HepG2 (cell line): Measurements from ENCODE around the gene PEMT. TPM values are rescaled to one million over a fixed set of nuclear protein-coding genes. Genes with fewer than 3 reads are reported as not detected.

Experiments used
- CENPBD1 ChIP-seq: sonication (generic); formaldehyde crosslinking; IDR thresholded peaks from 2 replicates; pipeline ENCODE4 v1.8.0; 2022; ENCODE audit warnings: missing genetic modification reagents, low read depth, mild to moderate bottlenecking, borderline replicate concordance
- HOMEZ ChIP-seq: IDR thresholded peaks from 2 replicates; pipeline ENCODE4 v1.6.1; 2016; ENCODE audit warnings: low read depth
- NFE2L2 ChIP-seq: fragments of 150-350 bp; IDR thresholded peaks from 2 replicates; pipeline ENCODE4 v1.6.1; 2014; ENCODE audit warnings: low read length
- WIZ ChIP-seq: sonication (generic); formaldehyde crosslinking; IDR thresholded peaks from 2 replicates; pipeline ENCODE4 v1.5.1; 2020; ENCODE audit warnings: mild to moderate bottlenecking, missing genetic modification reagents
- ZBTB25 ChIP-seq: IDR thresholded peaks from 2 replicates; pipeline ENCODE4 v1.6.1; 2018; ENCODE audit warnings: missing genetic modification reagents
- ZNF17 ChIP-seq: sonication (generic); formaldehyde crosslinking; IDR thresholded peaks from 2 replicates; pipeline ENCODE4 v1.5.0; 2020; ENCODE audit warnings: mild to moderate bottlenecking, missing genetic modification reagents
- ZNF260 ChIP-seq: sonication (generic); formaldehyde crosslinking; IDR thresholded peaks from 2 replicates; pipeline ENCODE4 v1.4.0; 2020; ENCODE audit warnings: missing genetic modification reagents, low read depth, mild to moderate bottlenecking, borderline replicate concordance
- ZNF350 ChIP-seq: sonication (generic); formaldehyde crosslinking; IDR thresholded peaks from 2 replicates; pipeline ENCODE4 v1.4.0; 2020; ENCODE audit warnings: mild to moderate bottlenecking, low read depth, missing genetic modification reagents, borderline replicate concordance
- ZNF432 ChIP-seq: sonication (generic); formaldehyde crosslinking; IDR thresholded peaks from 2 replicates; pipeline ENCODE4 v1.5.0; 2020; ENCODE audit warnings: missing genetic modification reagents, mild to moderate bottlenecking, borderline replicate concordance
- ZNF615 ChIP-seq: sonication (generic); formaldehyde crosslinking; IDR thresholded peaks from 2 replicates; pipeline ENCODE4 v1.5.0; 2020; ENCODE audit warnings: mild to moderate bottlenecking, missing genetic modification reagents, borderline replicate concordance
- ZNF619 ChIP-seq: sonication (generic); formaldehyde crosslinking; IDR thresholded peaks from 2 replicates; pipeline ENCODE4 v1.4.0; 2020; ENCODE audit warnings: mild to moderate bottlenecking, missing genetic modification reagents
- ZNF687 ChIP-seq: sonication (generic); formaldehyde crosslinking; IDR thresholded peaks from 2 replicates; pipeline ENCODE4 v1.5.1; 2020; ENCODE audit warnings: mild to moderate bottlenecking, missing genetic modification reagents, moderate library complexity
- ZSCAN31 ChIP-seq: sonication (generic); formaldehyde crosslinking; IDR thresholded peaks from 2 replicates; pipeline ENCODE4 v1.5.0; 2020; ENCODE audit warnings: low read depth, mild to moderate bottlenecking, missing genetic modification reagents
- polyA plus RNA-seq, 8 experiments: library from polyadenylated mRNA; depleted of rRNA in 3 of 8; stranded (reverse) in 7 of 8; unstranded in 1 of 8; fragments of >200 nt; fragmentation: Illumina TruSeq in 4 of 8; extraction: Trizol in 4 of 8; gene quantifications; 2 replicates each; pipeline versions ENCODE4 v1.2.1 to v1.2.3, GENCODE V29; 2011 to 2016; ENCODE audit warnings: low read depth in 4 of 8, missing spikeins in 1 of 8, mixed read lengths in 1 of 8; ENCODE audit not compliant: insufficient read depth in 1 of 8
- total RNA-seq, 5 experiments: library from RNA; depleted of rRNA; stranded (reverse); fragments of >200 nt; fragmentation: Illumina TruSeq; extraction: Trizol; gene quantifications; 2 replicates each; pipeline ENCODE4 v1.2.3, GENCODE V29; 2016; ENCODE audit warnings: low read depth in 1 of 5

The PEMT gene
- total and polyA plus RNA-seq, 2 of the 13 experiments (the other 11 are each of a cell fraction or from before 2014, with no cell fraction given) = 31.7 to 43.6 TPM

GRCh38 chr17:17462048-17462824, 129.3 kb downstream of the PEMT start (continued):
- TF ChIP-seq ZNF687 (CRISPR knock-in tag) (peak; percentile 90), ZNF17 (CRISPR knock-in tag) (no peak), WIZ (CRISPR knock-in tag) (no peak), CENPBD1 (no peak), ZSCAN31 (CRISPR knock-in tag) (peak; percentile 33; the same call in 1 of the 2 replicates), HOMEZ (CRISPR knock-in tag) (0 out of 2 replicates have a peak, but pooled peaks have one; percentile 19), ZNF350 (CRISPR knock-in tag) (peak; percentile 28; the same call in 1 of the 2 replicates), ZBTB25 (CRISPR knock-in tag) (no peak), NFE2L2 (no peak), ZNF619 (CRISPR knock-in tag) (no peak), ZNF432 (no peak), ZNF260 (CRISPR knock-in tag) (no peak), ZNF615 (CRISPR knock-in tag) (no peak)
